Testis (tissue), 2 donors: Measurements from ENCODE around the gene CTSS.

ENCODE experiments used
- CTCF ChIP-seq, 3 experiments: fragments of 450-650 bp in 2 of 3; fragments of 200-600 bp in 1 of 3; sonication (generic) in 1 of 3; IDR thresholded peaks; one replicate each; pipeline ENCODE4 v1.5.1; 2016 to 2019; ENCODE audit warnings: antibody characterized with exemption in 3 of 3, mild to moderate bottlenecking in 2 of 3, moderate library complexity in 1 of 3
- POLR2A ChIP-seq: fragments of 450-650 bp; IDR thresholded peaks from one replicate; pipeline ENCODE4 v1.6.1; 2017; ENCODE audit warnings: antibody characterized with exemption, mild to moderate bottlenecking, moderate library complexity

GRCh38 chr1:150808121-150808520, 42.5 kb upstream of the CTSS start, which contains the start of gene CTSK:
- TF ChIP-seq POLR2A: no peak
- TF ChIP-seq CTCF (IDR thresholded peaks at IDR 0.05): no peak
